HG03135 (cell line): Measurements from ENCODE around the gene MRPS27.
"Not testable (repeated sequence)": the region's sequence is repeated elsewhere in the genome, so short reads cannot be mapped to it uniquely, and the experiment has no call there.

Experiments
- ATAC-seq: cut with Tn5 transposase; IDR thresholded peaks from one replicate; pipeline ENCODE4 v1.9.1; 2021; ENCODE audit warnings: mild to moderate bottlenecking, moderate library complexity; ENCODE audit not compliant: unreplicated experiment

The MRPS27 gene

DNA sequence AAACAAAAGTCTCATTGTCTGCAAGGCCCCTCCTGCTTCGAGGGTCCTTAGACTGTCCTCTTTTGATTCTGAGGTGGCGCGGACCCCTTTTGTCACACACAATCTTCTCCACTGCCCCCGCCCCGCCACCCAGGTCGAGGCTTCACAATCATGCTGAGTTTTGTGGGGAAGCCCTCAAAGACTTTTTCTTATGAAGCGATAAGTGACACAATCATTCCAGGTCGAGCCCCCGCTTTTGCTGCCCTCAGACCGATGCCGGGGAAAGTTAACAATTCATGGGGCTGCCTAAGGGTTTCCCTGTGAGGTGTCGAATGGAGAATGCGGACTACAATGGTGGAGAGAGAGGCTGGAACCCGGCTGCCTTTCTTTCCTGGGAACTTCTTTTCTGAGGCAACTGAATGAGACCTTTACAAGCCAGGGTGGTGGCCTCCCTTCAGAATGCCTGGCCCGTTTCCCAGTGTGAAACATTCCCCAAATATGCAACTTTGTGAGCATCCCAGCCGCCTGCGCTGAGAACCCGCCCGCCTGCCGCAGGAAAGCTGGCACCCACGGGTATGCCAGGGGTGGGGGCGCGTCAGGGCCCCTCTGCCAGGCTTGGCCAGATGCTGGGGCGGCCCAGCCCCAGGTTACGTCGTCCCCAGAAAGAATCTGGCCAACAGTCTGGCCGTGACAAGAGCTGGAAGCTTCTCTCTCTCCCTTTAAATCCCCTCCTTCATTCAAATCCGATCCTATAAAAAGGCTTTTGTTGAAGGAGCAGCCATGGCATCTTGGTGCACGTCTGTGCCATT is 140.8 kb downstream of the MRPS27 start:
- ATAC-seq: no peak

- no peak for ATAC-seq
Observed at GRCh38 chr5:72177538-72177937, 142.5 kb downstream of the MRPS27 start.

GRCh38 chr5:72172786-72173185 is 147.3 kb downstream of the MRPS27 start:
- ATAC-seq: no peak

DNA sequence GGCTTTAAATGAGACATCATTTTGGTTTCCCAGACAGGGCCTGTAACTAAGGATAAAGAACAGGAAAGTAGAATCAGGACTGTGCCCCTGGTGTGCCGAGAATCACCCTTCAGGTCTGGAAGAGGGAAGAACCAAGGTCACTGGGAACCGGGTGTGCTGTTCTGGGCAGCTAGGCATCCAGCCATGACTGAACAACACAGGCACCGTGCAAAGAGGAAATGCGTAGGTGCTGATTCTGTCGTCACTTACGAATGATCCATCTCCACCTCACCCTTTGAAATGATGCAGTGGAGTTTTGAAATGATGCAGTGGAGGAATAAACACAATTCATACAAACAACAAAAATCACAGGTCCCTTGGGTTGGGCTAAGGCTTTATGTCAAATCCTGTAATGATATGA is 148.4 kb downstream of the MRPS27 start:
- ATAC-seq: no peak

DNA sequence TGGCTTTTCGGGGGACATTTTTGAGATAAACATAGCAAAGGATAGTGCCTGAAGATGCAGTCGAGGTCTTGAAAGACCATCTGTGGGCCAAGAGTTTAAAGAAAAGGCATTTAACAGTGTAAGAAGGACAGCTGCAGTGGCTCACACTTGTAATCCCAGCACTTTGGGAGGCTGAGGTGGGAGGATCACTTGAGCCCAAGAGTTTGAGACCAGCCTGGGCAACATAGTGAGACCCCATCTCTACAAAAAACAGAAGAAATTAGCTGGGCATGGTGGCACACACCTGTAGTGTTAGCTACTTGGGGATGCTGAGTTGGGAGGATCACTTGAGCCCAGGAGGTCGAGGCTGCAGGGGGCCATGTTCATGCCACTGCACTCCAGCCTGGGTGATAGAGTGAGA is 148.9 kb downstream of the MRPS27 start:
- ATAC-seq: not testable (repeated sequence)

GRCh38 chr5:72170101-72170500 is 149.9 kb downstream of the MRPS27 start:
- ATAC-seq: no peak
